Motor neuron (in vitro differentiated cells): ENCODE results near the gene DNAH9. TPM values are rescaled to one million over a fixed set of nuclear protein-coding genes. Genes with fewer than 3 reads are reported as not detected.

Experiments used
- ATAC-seq, 8 experiments: fragments of 200-7000 bp; cut with Tn5 transposase; replicated peaks in 6 of 8; 2 replicates each; pipeline ENCODE4 v1.8.0; 2021; ENCODE audit warnings: mild to moderate bottlenecking in 8 of 8, moderate library complexity in 8 of 8
- H3K27ac ChIP-seq, 2 donors: fragments of 250-450 bp; sonication (Bioruptor Pico); 2 replicates each; pipeline ENCODE4 v1.9.0; 2021; ENCODE audit warnings: antibody characterized with exemption in 2 of 2, mild to moderate bottlenecking in 2 of 2, moderate library complexity in 1 of 2
- H3K4me1 ChIP-seq, 2 donors: fragments of 250-450 bp; sonication (Bioruptor Pico); replicated peaks in 1 of 2; 2 replicates each; pipeline ENCODE4 v1.6.1; 2021; ENCODE audit warnings: antibody characterized with exemption in 2 of 2, mild to moderate bottlenecking in 2 of 2, moderate library complexity in 1 of 2
- H3K4me3 ChIP-seq, 5 donors: fragments of 250-450 bp; sonication (Bioruptor Pico); 2 replicates each; pipeline ENCODE4 v1.9.0; 2021; ENCODE audit warnings: antibody characterized with exemption in 5 of 5, mild to moderate bottlenecking in 5 of 5, moderate library complexity in 4 of 5
- WGBS, 10 experiments: fragments of 450-650 bp; shearing (Covaris generic); methylation state at CpG; one replicate each; pipeline ENCODE4 v1.0.0; 2022; 5-methylcytosine and 5-hydroxymethylcytosine counted together
- in situ Hi-C, 9 experiments: fragments of 400-800 bp; cut with MboI; loops; one replicate each; pipeline ENCODE4 v1.15.0; 2021; ENCODE audit warnings: low sequenced_read_pairs in 9 of 9, low pct_unique_long_range_greater_than_20kb in 2 of 9; ENCODE audit not compliant: unreplicated experiment in 9 of 9
- total RNA-seq, 8 experiments: library from RNA; unstranded; fragments of 300-600 nt; gene quantifications; 2 replicates each; pipeline versions ENCODE4 v1.2.3 to v1.2.4, GENCODE V29; 2022

DNAH9 gene
- total RNA-seq, 8 experiments from 2014 or later, result 0.20 to 7.6 (median 2.5) TPM

GRCh38 chr17:11991461-11991860, 393.2 kb downstream of the DNAH9 start:
- in situ Hi-C loops, result loop anchor here in 1 of 9 experiments (25.0 kb wide), 1 partner anchor 1279 kb away; no protein-coding TSS in a partner anchor
- Histone ChIP-seq H3K27ac (no peak overlapping the region), H3K4me1 (no peaks in the 10 kb centered on the region), H3K4me3 (no peak overlapping the region)
- no peak for ATAC-seq
- WGBS, 10 experiments, result 0 to 100% (median 60%) methylated on average over 1 to 4 of the region's 4 CpGs; no CpG with 5 or more reads in 3 of the 10 experiments

- peak overlapping the region; percentile 86 to 87 for H3K27ac ChIP-seq
- ATAC-seq, result peak in 2 of 8 experiments; percentile 33 to 45
- peak overlapping the region; percentile 62 to 84 (median 67) for H3K4me3 ChIP-seq
- 0 to 14% (median 5%) methylated on average over 3 to 12 of the region's 14 CpGs; no CpG with 5 or more reads in 2 of the 10 experiments for WGBS, 10 experiments
- H3K4me1 ChIP-seq, result peaks cover 4% of the 10 kb centered on the region in 2 donors
- in situ Hi-C loops, result loop anchor here in 1 of 9 experiments (25.0 kb wide), 1 partner anchor 1284 kb away; no protein-coding TSS in a partner anchor
Measured at GRCh38 chr17:11996722-11997146, 398.5 kb downstream of the DNAH9 start.

GRCh38 chr17:11997147-11997971, 399.1 kb downstream of the DNAH9 start, which contains the start of gene ZNF18:
Gene ZNF18 (minus strand): TSS chr17:11997475. CDS start chr17:11992829, 4,646 bp downstream.
- H3K4me3 ChIP-seq, result peak within 1 kb of the TSS; percentile 62 to 84 (median 67)
- in situ Hi-C loops, result loop anchor here in 1 of 9 experiments (25.0 kb wide), 1 partner anchor 1285 kb away; no protein-coding TSS in a partner anchor
- peak within 1 kb of the TSS; percentile 87 to 90 for H3K27ac ChIP-seq
- 0 to 40% (median 8%) methylated on average over 1 to 29 of the region's 74 CpGs; no CpG with 5 or more reads in 4 of the 10 experiments for WGBS, 10 experiments
- peaks cover 4% of the 10 kb centered on the region in 2 donors for H3K4me1 ChIP-seq
- ATAC-seq, result peak; percentile 91 to 97 (median 94)

GRCh38 chr17:11997972-11998233, 399.6 kb downstream of the DNAH9 start:
- ATAC-seq, result no peak
- in situ Hi-C loops, result loop anchor here in 1 of 9 experiments (25.0 kb wide), 1 partner anchor 1286 kb away; no protein-coding TSS in a partner anchor
- H3K4me1 ChIP-seq, result peaks cover 4% of the 10 kb centered on the region in 2 donors
- peak overlapping the region; percentile 62 to 84 (median 67) for H3K4me3 ChIP-seq
- 0 to 100% (median 61%) methylated on average over 1 to 4 of the region's 4 CpGs; no CpG with 5 or more reads in 2 of the 10 experiments for WGBS, 10 experiments
- peak overlapping the region; percentile 87 to 90 for H3K27ac ChIP-seq

GRCh38 chr17:11999696-12000095, 401.4 kb downstream of the DNAH9 start:
- WGBS, 10 experiments, result 69 to 100% (median 93%) methylated on average over 1 to 5 of the region's 5 CpGs; no CpG with 5 or more reads in 1 of the 10 experiments
- in situ Hi-C loops, result loop anchor here in 1 of 9 experiments (25.0 kb wide), 1 partner anchor 1287 kb away; no protein-coding TSS in a partner anchor
- H3K4me3 ChIP-seq, result no peak overlapping the region
- no peak for ATAC-seq
- peaks cover 4% of the 10 kb centered on the region in 2 donors for H3K4me1 ChIP-seq
- no peak overlapping the region for H3K27ac ChIP-seq

GRCh38 chr17:12007466-12007865, 409.2 kb downstream of the DNAH9 start:
- Histone ChIP-seq H3K4me1 (no peaks in the 10 kb centered on the region), H3K4me3 (no peak overlapping the region), H3K27ac (no peak overlapping the region)
- in situ Hi-C loops, result no loop called here
- 0 to 80% (median 74%) methylated on average over 1 to 5 of the region's 5 CpGs; no CpG with 5 or more reads in 4 of the 10 experiments for WGBS, 10 experiments
- no peak for ATAC-seq
